SK-N-SH (cell line): ENCODE results near the gene MON1A. TPM values are rescaled to one million over a fixed set of nuclear protein-coding genes. Genes with fewer than 3 reads are reported as not detected.

Source experiments
- CTCF ChIA-PET: fragments of 300-600, 350-600 bp; formaldehyde crosslinking; extraction: SDS; loops from one replicate; lab custom pipeline; 2021; lab: Yijun Ruan, JAX
- POLR2A ChIA-PET: fragments of 350-600 bp; sonication (Branson Sonifier 250); formaldehyde crosslinking; extraction: SDS; loops from one replicate; lab custom pipeline; 2020; ENCODE audit warnings: antibody characterized with exemption, inconsistent platforms; lab: Yijun Ruan, JAX
- DNase-seq: peaks from one replicate; pipeline ENCODE4 v3.0.0; 2012
- H2AFZ ChIP-seq: fragments of 200-600 bp; sonication (generic); 2 replicates; pipeline ENCODE4 v1.8.1; 2016; ENCODE audit warnings: antibody characterized with exemption, mild to moderate bottlenecking, low read depth
- H3F3A ChIP-seq: fragments of 200-600 bp; sonication (generic); replicated peaks from 2 replicates; pipeline ENCODE3; 2016; ENCODE audit warnings: antibody characterized with exemption, mild to moderate bottlenecking; ENCODE audit not compliant: insufficient read depth
- H3K27ac ChIP-seq, 2 experiments: fragments of 200-500 bp in 1 of 2; fragments of 200-600 bp in 1 of 2; sonication (Bioruptor generic) in 1 of 2; sonication (generic), shearing (Covaris generic) in 1 of 2; 2 replicates each; pipeline versions ENCODE4 v1.5.1 to v1.6.1; 2014 to 2016; ENCODE audit warnings: low read depth in 2 of 2, inconsistent platforms in 1 of 2, low read length in 1 of 2, mild to moderate bottlenecking in 1 of 2, mixed read lengths in 1 of 2
- H3K27me3 ChIP-seq: fragments of 200-600 bp; sonication (generic), shearing (Covaris generic); 2 replicates; pipeline ENCODE4 v1.6.1; 2016; ENCODE audit warnings: mixed run types; ENCODE audit not compliant: insufficient read depth
- H3K36me3 ChIP-seq, 2 experiments: fragments of 200-500 bp in 1 of 2; fragments of 200-600 bp in 1 of 2; sonication (Bioruptor generic) in 1 of 2; sonication (generic) in 1 of 2; replicated peaks in 1 of 2; 2 replicates each; pipeline versions ENCODE3 to v1.5.1; 2014 to 2016; ENCODE audit warnings: low read length in 1 of 2, mild to moderate bottlenecking in 1 of 2; ENCODE audit not compliant: insufficient read depth in 2 of 2, control insufficient read depth in 1 of 2
- H3K4me1 ChIP-seq, 2 experiments: fragments of 200-500 bp in 1 of 2; fragments of 200-600 bp in 1 of 2; sonication (Bioruptor generic) in 1 of 2; sonication (generic), shearing (Covaris generic) in 1 of 2; 2 replicates each; pipeline versions ENCODE4 v1.5.1 to v1.6.1; 2014 to 2016; ENCODE audit warnings: low read depth in 1 of 2, low read length in 1 of 2, mixed run types in 1 of 2; ENCODE audit not compliant: insufficient read depth in 2 of 2, control insufficient read depth in 1 of 2
- H3K4me2 ChIP-seq: fragments of 200-600 bp; sonication (generic), shearing (Covaris generic); 2 replicates; pipeline ENCODE4 v1.6.1; 2017; ENCODE audit warnings: mixed run types
- H3K4me3 ChIP-seq, 2 experiments: fragments of 200-500 bp in 1 of 2; fragments of 200-600 bp in 1 of 2; sonication (Bioruptor generic) in 1 of 2; sonication (generic), shearing (Covaris generic) in 1 of 2; 2 replicates each; pipeline versions ENCODE4 v1.5.1 to v1.8.1; 2014 to 2016; ENCODE audit warnings: low read depth in 2 of 2, inconsistent platforms in 1 of 2, low read length in 1 of 2, mild to moderate bottlenecking in 1 of 2, mixed read lengths in 1 of 2, moderate library complexity in 1 of 2
- H3K79me2 ChIP-seq: fragments of 200-600 bp; sonication (generic); 2 replicates; pipeline ENCODE4 v1.8.1; 2017; ENCODE audit warnings: mild to moderate bottlenecking; ENCODE audit not compliant: insufficient read depth
- H3K9ac ChIP-seq: fragments of 200-600 bp; sonication (generic); 2 replicates; pipeline ENCODE4 v1.6.1; 2017; ENCODE audit warnings: mixed run types
- H3K9me2 ChIP-seq: fragments of 200-600 bp; sonication (generic); 2 replicates; pipeline ENCODE4 v1.6.1; 2017; ENCODE audit warnings: mixed run types
- H3K9me3 ChIP-seq: fragments of 200-600 bp; sonication (generic); 2 replicates; pipeline ENCODE4 v1.6.1; 2017; ENCODE audit warnings: mixed run types, mild to moderate bottlenecking, moderate library complexity
- H4K20me1 ChIP-seq: fragments of 200-600 bp; sonication (generic); 2 replicates; pipeline ENCODE4 v1.6.1; 2017; ENCODE audit warnings: mild to moderate bottlenecking, mixed run types; ENCODE audit not compliant: insufficient read depth
- CHD2 ChIP-seq: fragments of 150-350 bp; IDR thresholded peaks from 2 replicates; pipeline ENCODE4 v1.6.1; 2018; ENCODE audit warnings: low read length; ENCODE audit not compliant: partially characterized antibody
- ELF1 ChIP-seq: IDR thresholded peaks from 2 replicates; pipeline ENCODE4 v1.4.0; 2012
- EP300 ChIP-seq, 2 experiments: IDR thresholded peaks; 2 replicates each; pipeline versions ENCODE4 v1.4.0 to v1.6.1; 2012; ENCODE audit warnings: borderline replicate concordance in 1 of 2, low read depth in 1 of 2, low read length in 1 of 2
- EZH2phosphoT487 ChIP-seq: fragments of 200-600 bp; sonication (generic); IDR thresholded peaks from 2 replicates; pipeline ENCODE4 v1.6.1; 2017; ENCODE audit warnings: low read depth, mixed run types, mild to moderate bottlenecking, antibody characterized with exemption, moderate library complexity, borderline replicate concordance
- FOSL2 ChIP-seq: IDR thresholded peaks from 2 replicates; pipeline ENCODE4 v1.4.0; 2012; ENCODE audit warnings: low read depth, mild to moderate bottlenecking, moderate library complexity, borderline replicate concordance
- FOXM1 ChIP-seq: IDR thresholded peaks from 2 replicates; pipeline ENCODE4 v1.4.0; 2012; ENCODE audit warnings: low read depth, mild to moderate bottlenecking
- GATA2 ChIP-seq: sonication (generic); formaldehyde crosslinking; IDR thresholded peaks from 2 replicates; pipeline ENCODE4 v1.5.0; 2020; ENCODE audit warnings: mild to moderate bottlenecking, missing genetic modification reagents
- JUND ChIP-seq: IDR thresholded peaks from 2 replicates; pipeline ENCODE4 v1.4.0; 2012
- MEF2A ChIP-seq: IDR thresholded peaks from 2 replicates; pipeline ENCODE4 v1.4.0; 2012; ENCODE audit warnings: low read depth, borderline replicate concordance
- NRF1 ChIP-seq: IDR thresholded peaks from 2 replicates; pipeline ENCODE4 v1.6.1; 2012; ENCODE audit warnings: low read depth, mild to moderate bottlenecking, low read length
- RAD21 ChIP-seq: IDR thresholded peaks from 2 replicates; pipeline ENCODE4 v1.6.1; 2012; ENCODE audit warnings: mild to moderate bottlenecking, low read length
- RFX5 ChIP-seq: IDR thresholded peaks from 2 replicates; pipeline ENCODE4 v1.6.1; 2012; ENCODE audit warnings: mild to moderate bottlenecking, improper control_type of control experiment, low read length
- TCF12 ChIP-seq: IDR thresholded peaks from 2 replicates; pipeline ENCODE4 v1.4.0; 2012
- USF1 ChIP-seq: IDR thresholded peaks from 2 replicates; pipeline ENCODE4 v1.4.0; 2012; ENCODE audit warnings: low read depth, borderline replicate concordance
- USF2 ChIP-seq: fragments of 150-350 bp; IDR thresholded peaks from 2 replicates; pipeline ENCODE4 v1.6.1; 2017; ENCODE audit warnings: antibody characterized with exemption, low read length, low read depth, borderline replicate concordance
- YY1 ChIP-seq: IDR thresholded peaks from 2 replicates; pipeline ENCODE4 v1.4.0; 2012; ENCODE audit warnings: low read depth, mild to moderate bottlenecking
- ZBTB33 ChIP-seq: IDR thresholded peaks from 2 replicates; pipeline ENCODE4 v1.4.0; 2012; ENCODE audit warnings: low read depth, borderline replicate concordance
- WGBS: methylation state at CpG from one replicate; pipeline ENCODE4 v1.1.6; 2017; ENCODE audit warnings: low lambda C conversion rate; 5-methylcytosine and 5-hydroxymethylcytosine counted together
- polyA plus RNA-seq, 3 experiments: library from polyadenylated mRNA; depleted of rRNA; stranded (reverse); fragments of >200 nt; gene quantifications; 2 replicates each; pipeline ENCODE4 v1.2.3, GENCODE V29; 2012

The MON1A gene
- polyA plus RNA-seq, 1 of the 3 experiments (the other 2 are of a cell fraction): 12.0 TPM

DNA sequence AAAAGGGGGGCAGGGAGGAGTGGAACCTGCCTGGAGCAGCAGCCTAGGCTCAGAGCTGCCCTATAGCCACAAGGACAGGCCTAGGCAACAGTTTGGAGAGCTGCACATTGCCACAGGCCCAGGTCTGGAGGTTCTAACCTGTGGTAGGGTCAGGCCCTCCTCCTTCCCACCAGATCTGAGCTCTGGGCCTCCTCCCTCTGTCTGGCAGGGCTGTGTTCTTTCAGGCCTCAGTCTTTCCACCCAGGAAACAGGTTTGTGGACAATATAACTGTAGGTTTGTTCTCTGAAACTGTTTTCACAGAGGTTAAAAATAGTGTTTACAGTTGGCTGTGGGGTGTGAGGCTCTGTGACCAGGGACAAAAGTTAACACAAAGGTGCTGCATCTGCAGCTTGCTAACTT, 50.9 kb downstream of the MON1A start (continued):
- TF ChIP-seq EZH2phosphoT487 (no peak), RAD21 (no peak), FOSL2 (no peak), CHD2 (no peak)

DNA sequence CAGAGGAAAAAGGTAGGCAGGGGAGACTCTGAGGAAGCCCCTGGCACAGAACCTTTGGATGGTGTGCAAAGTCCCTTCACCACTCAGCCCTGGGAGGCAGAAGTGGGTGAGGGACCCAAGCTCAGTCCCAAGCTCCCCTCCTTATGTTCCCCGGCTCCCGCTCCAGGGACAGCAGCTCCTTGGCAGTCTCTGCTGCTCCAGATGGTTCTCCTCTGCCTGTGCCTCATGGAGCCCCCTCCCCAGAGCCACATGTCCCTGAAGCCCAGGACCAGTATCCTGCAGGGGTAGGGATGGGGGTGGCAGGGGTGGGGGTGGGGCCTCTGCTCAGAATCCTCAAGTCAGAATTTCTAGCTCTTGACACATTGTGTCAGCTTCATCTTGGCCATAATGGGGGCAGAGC, 51.9 kb downstream of the MON1A start:
- Histone ChIP-seq H3K9ac (no peak overlapping the region), H3K27ac (no peak overlapping the region), H3F3A (no peaks in the 10 kb centered on the region), H2AFZ (no peak overlapping the region), H3K36me3 (no peaks in the 10 kb centered on the region), H3K9me3 (no peaks in the 10 kb centered on the region), H3K9me2 (no peaks in the 10 kb centered on the region), H3K4me1 (peaks cover 0 to 17% of the 10 kb centered on the region in 2 experiments; a peak in 1 of 4 replicates), H3K4me3 (no peak overlapping the region), H3K79me2 (no peaks in the 10 kb centered on the region), H3K27me3 (no peaks in the 10 kb centered on the region; the same call in 1 of the 2 replicates), H4K20me1 (no peaks in the 10 kb centered on the region), H3K4me2 (no peak overlapping the region)
- CTCF ChIA-PET: interaction anchor here (1.0 to 1.3 kb wide), 2 partner anchors 38 to 338 kb away, joined by 3 to 6 read pairs; no protein-coding TSS in a partner anchor
- no peak for DNase-seq
- POLR2A ChIA-PET: no interaction called here
- 90% methylated on average over 2 of the region's 2 CpGs for WGBS
- TF ChIP-seq JUND (no peak), ZBTB33 (no peak), USF2 (no peak), FOXM1 (no peak), MEF2A (no peak), USF1 (no peak)

- Histone ChIP-seq H3K36me3 (no peaks in the 10 kb centered on the region), H3K79me2 (no peaks in the 10 kb centered on the region), H3K4me2 (no peak overlapping the region), H4K20me1 (no peaks in the 10 kb centered on the region), H3K9me2 (no peaks in the 10 kb centered on the region), H3K9ac (no peak overlapping the region)
- DNase-seq: no peak
- POLR2A ChIA-PET: no interaction called here
- TF ChIP-seq FOXM1: no peak
- TF ChIP-seq EP300 (IDR thresholded peaks at IDR 0.05; ENCODE audit: borderline replicate concordance in 1 of 2, low read depth in 1 of 2, low read length in 1 of 2): no peak
- TF ChIP-seq NRF1: no peak
- TF ChIP-seq YY1: no peak
- no peak for TF ChIP-seq TCF12
- no peak for TF ChIP-seq ELF1
- no peak for TF ChIP-seq GATA2
- TF ChIP-seq RFX5: no peak
- no peak for TF ChIP-seq MEF2A
- TF ChIP-seq USF2: no peak
- TF ChIP-seq, all 33 proteins: peak for 0
- peaks cover 0 to 28% of the 10 kb centered on the region in 2 experiments; a peak in 1 of 4 replicates for H3K4me1 ChIP-seq
- CTCF ChIA-PET: interaction anchor here (1.2 kb wide), 1 partner anchor 37 kb away, joined by 3 read pairs; no protein-coding TSS in a partner anchor
- no peaks in the 10 kb centered on the region; the same call in 1 of the 2 replicates for H3K27me3 ChIP-seq
- H3F3A ChIP-seq: no peaks in the 10 kb centered on the region
- WGBS: 40% methylated on average over 1 of the region's 5 CpGs
- H3K4me3 ChIP-seq: no peak overlapping the region
- H3K9me3 ChIP-seq: no peaks in the 10 kb centered on the region
- no peak overlapping the region for H3K27ac ChIP-seq
- no peak overlapping the region for H2AFZ ChIP-seq
These were observed 53.0 kb downstream of the MON1A start for GRCh38 chr3:49876567-49876966.
